Stimulated activated CD8-positive, alpha-beta memory T cell treated with anti-CD3 and anti-CD28 coated beads, Interleukin-7, amount 100 ng/mL, for 4 hours (primary cell): ENCODE data around the gene RRP8.

Source experiments
- DNase-seq, 2 donors: peaks; one replicate each; pipeline ENCODE4 v3.0.0-alpha.2; 2020; ENCODE audit warnings: low read depth in 2 of 2

RRP8 gene

GRCh38 chr11:6632116-6633073, 29.0 kb upstream of the RRP8 start:
- DNase-seq: no peak

- no peak for DNase-seq
These were observed 28.0 kb upstream of the RRP8 start for GRCh38 chr11:6631361-6631890.

GRCh38 chr11:6630632-6631291, 27.3 kb upstream of the RRP8 start:
- DNase-seq: no peak

GRCh38 chr11:6629892-6630631, 26.6 kb upstream of the RRP8 start:
- no peak for DNase-seq

GRCh38 chr11:6629573-6629891, 26.1 kb upstream of the RRP8 start:
- DNase-seq: no peak

- no peak for DNase-seq
These were observed 25.1 kb upstream of the RRP8 start for GRCh38 chr11:6628526-6628925.

GRCh38 chr11:6627762-6628241, 24.4 kb upstream of the RRP8 start:
- DNase-seq: peak in 1 of 2 donors; percentile 24

GRCh38 chr11:6626971-6627761, 23.8 kb upstream of the RRP8 start:
- DNase-seq: no peak

- no peak for DNase-seq
These were observed 22.5 kb upstream of the RRP8 start for GRCh38 chr11:6625832-6626420.

- no peak for DNase-seq
These were observed 21.9 kb upstream of the RRP8 start for GRCh38 chr11:6625156-6625831.

- no peak for DNase-seq
These were observed 20.3 kb upstream of the RRP8 start for GRCh38 chr11:6623391-6624363.

- no peak for DNase-seq
These were observed 19.1 kb upstream of the RRP8 start for GRCh38 chr11:6622261-6623171.

GRCh38 chr11:6621711-6622211, 18.3 kb upstream of the RRP8 start:
- no peak for DNase-seq

- no peak for DNase-seq
These were observed 17.2 kb upstream of the RRP8 start for GRCh38 chr11:6620636-6621035.

- DNase-seq: peak; percentile 80 to 87
These were observed 15.8 kb upstream of the RRP8 start, which contains the start of gene TPP1 for GRCh38 chr11:6619004-6619745. Gene TPP1, minus strand, starts transcription at chr11:6619422. Its CDS starts 22 bp downstream, at chr11:6619400.

- DNase-seq: peak; percentile 66 to 73
These were observed 14.9 kb upstream of the RRP8 start for GRCh38 chr11:6618117-6619003.
